Caco-2 (cell line): Measurements from ENCODE around the gene TNNT1. TPM values are rescaled to one million over a fixed set of nuclear protein-coding genes. Genes with fewer than 3 reads are reported as not detected.

Experiments
- BruUV-seq: library from RNA; stranded (reverse); fragments of 400-500 nt; replicated peaks from 2 replicates; lab custom pipeline; 2021; lab: Mats Ljungman, UMichigan
- CTCF ChIA-PET: fragments of 300-600 bp; sonication (Branson Sonifier 250); formaldehyde crosslinking; loops from one replicate; lab custom pipeline; 2022; ENCODE audit warnings: antibody characterized with exemption; lab: Charles Lee
- POLR2A ChIA-PET: fragments of 300-600 bp; sonication (Branson Sonifier 250); formaldehyde crosslinking; loops from one replicate; lab custom pipeline; 2022; ENCODE audit warnings: antibody characterized with exemption; lab: Charles Lee
- DNase-seq, 2 experiments: peaks; one replicate each; pipeline versions ENCODE4 v3.0.0 to v3.0.0-alpha.2; 2020 to 2022
- H3K27me3 ChIP-seq: replicated peaks from 2 replicates; pipeline ENCODE4 v1.6.0; 2011; ENCODE audit warnings: low read length; ENCODE audit not compliant: control insufficient read depth, insufficient read depth
- H3K36me3 ChIP-seq: 2 replicates; pipeline ENCODE4 v1.5.1; 2011; ENCODE audit warnings: low read length; ENCODE audit not compliant: control insufficient read depth, insufficient read depth
- H3K4me1 ChIP-seq: fragments of 250-450 bp; sonication (Bioruptor Pico); 2 replicates; pipeline ENCODE4 v1.5.1; 2020; ENCODE audit warnings: mild to moderate bottlenecking
- H3K4me3 ChIP-seq: 2 replicates; pipeline ENCODE4 v1.5.1; 2011; ENCODE audit warnings: low read depth, mild to moderate bottlenecking, control low read depth, low read length
- H3K9me3 ChIP-seq: fragments of 250-450 bp; sonication (Bioruptor Pico); 2 replicates; pipeline ENCODE4 v1.5.1; 2020; ENCODE audit warnings: mild to moderate bottlenecking, moderate library complexity
- H3K27ac Mint-ChIP-seq: one replicate; pipeline ENCODE4 v1.8.0; 2022; ENCODE audit warnings: mixed read lengths; ENCODE audit not compliant: unreplicated experiment
- H3K27me3 Mint-ChIP-seq: one replicate; pipeline ENCODE4 v1.8.0; 2022; ENCODE audit warnings: mixed read lengths; ENCODE audit not compliant: insufficient read depth, unreplicated experiment
- H3K36me3 Mint-ChIP-seq: one replicate; pipeline ENCODE4 v1.8.0; 2022; ENCODE audit warnings: mild to moderate bottlenecking, mixed read lengths; ENCODE audit not compliant: insufficient read depth, unreplicated experiment
- H3K4me1 Mint-ChIP-seq: one replicate; pipeline ENCODE4 v1.8.0; 2022; ENCODE audit warnings: low read depth, mixed read lengths; ENCODE audit not compliant: unreplicated experiment
- H3K4me3 Mint-ChIP-seq: one replicate; pipeline ENCODE4 v1.8.0; 2022; ENCODE audit warnings: mild to moderate bottlenecking, moderate library complexity, mixed read lengths; ENCODE audit not compliant: unreplicated experiment
- H3K9me3 Mint-ChIP-seq: one replicate; pipeline ENCODE4 v1.8.0; 2022; ENCODE audit warnings: mixed read lengths; ENCODE audit not compliant: unreplicated experiment
- CTCF ChIP-seq, 2 experiments: fragments of 200-600 bp in 1 of 2; IDR thresholded peaks; 1 replicate in 1 of 2; 2 replicates in 1 of 2; pipeline versions ENCODE4 v1.5.1 to v1.8.0; 2011 to 2022; ENCODE audit warnings: antibody characterized with exemption in 1 of 2, control low read depth in 1 of 2, inconsistent platforms in 1 of 2, low read depth in 1 of 2, low read length in 1 of 2, mild to moderate bottlenecking in 1 of 2, moderate library complexity in 1 of 2; ENCODE audit not compliant: insufficient read depth in 1 of 2, severe bottlenecking in 1 of 2, unreplicated experiment in 1 of 2
- intact Hi-C: fragments of 100-400 bp; cut with micrococcal nuclease; formaldehyde crosslinking; loops from one replicate; pipeline ENCODE4 v1.10.0; 2022; ENCODE audit not compliant: unreplicated experiment
- total RNA-seq: library from RNA; stranded (reverse); gene quantifications from 2 replicates; pipeline ENCODE4 v1.2.3, GENCODE V29; 2022

The TNNT1 gene
- total RNA-seq, 1 experiment from 2014 or later: 18.0 TPM

- Histone ChIP-seq H3K27me3 (no peaks in the 10 kb centered on the region), H3K4me3 (no peak overlapping the region), H3K9me3 (no peaks in the 10 kb centered on the region), H3K36me3 (peaks cover 5% of the 10 kb centered on the region), H3K4me1 (no peaks in the 10 kb centered on the region)
- H3K9me3 Mint-ChIP-seq: no peaks in the 10 kb centered on the region
- peaks cover 9% of the 10 kb centered on the region for H3K4me1 Mint-ChIP-seq
- TSS peak; percentile 82 for BruUV-seq
- H3K4me3 Mint-ChIP-seq: no peak overlapping the region
- H3K36me3 Mint-ChIP-seq: peaks cover 65% of the 10 kb centered on the region
- CTCF ChIA-PET: no interaction called here
- DNase-seq: no peak
- TF ChIP-seq CTCF (IDR thresholded peaks at IDR 0.05; ENCODE audit: insufficient read depth in 1 of 2, low read depth in 1 of 2, low read length in 1 of 2, severe bottlenecking in 1 of 2, unreplicated experiment in 1 of 2): no peak
- POLR2A ChIA-PET: no interaction called here
- intact Hi-C loops: no loop called here
- no peaks in the 10 kb centered on the region for H3K27me3 Mint-ChIP-seq
- H3K27ac Mint-ChIP-seq: peak overlapping the region; percentile 28
Measured at GRCh38 chr19:55091126-55091910, 57.7 kb downstream of the TNNT1 start.

GRCh38 chr19:55090564-55090963 lies 58.4 kb downstream of the TNNT1 start:
- peaks cover 5% of the 10 kb centered on the region for H3K36me3 ChIP-seq
- no peaks in the 10 kb centered on the region for H3K4me1 ChIP-seq
- H3K4me3 ChIP-seq: no peak overlapping the region
- Mint-ChIP-seq H3K27me3 (no peaks in the 10 kb centered on the region), H3K4me3 (no peak overlapping the region), H3K27ac (no peak overlapping the region), H3K36me3 (peaks cover 70% of the 10 kb centered on the region), H3K4me1 (peaks cover 9% of the 10 kb centered on the region), H3K9me3 (no peaks in the 10 kb centered on the region)
- no peaks in the 10 kb centered on the region for H3K27me3 ChIP-seq
- no TSS peak for BruUV-seq
- TF ChIP-seq CTCF (IDR thresholded peaks at IDR 0.05; ENCODE audit: insufficient read depth in 1 of 2, low read depth in 1 of 2, low read length in 1 of 2, severe bottlenecking in 1 of 2, unreplicated experiment in 1 of 2): no peak
- intact Hi-C loops: no loop called here
- ChIA-PET POLR2A (no interaction called here), CTCF (interaction anchor here (0.6 kb wide), 1 partner anchor 540 kb away, joined by 3 read pairs; no protein-coding TSS in a partner anchor)
- no peaks in the 10 kb centered on the region for H3K9me3 ChIP-seq
- no peak for DNase-seq

GRCh38 chr19:55089342-55089944 lies 59.6 kb downstream of the TNNT1 start:
- Histone ChIP-seq H3K4me3 (no peak overlapping the region), H3K4me1 (no peaks in the 10 kb centered on the region), H3K36me3 (peaks cover 5% of the 10 kb centered on the region), H3K27me3 (no peaks in the 10 kb centered on the region), H3K9me3 (no peaks in the 10 kb centered on the region)
- Mint-ChIP-seq H3K4me1 (peaks cover 9% of the 10 kb centered on the region), H3K9me3 (no peaks in the 10 kb centered on the region), H3K27me3 (no peaks in the 10 kb centered on the region), H3K36me3 (peaks cover 73% of the 10 kb centered on the region), H3K27ac (no peak overlapping the region), H3K4me3 (no peak overlapping the region)
- CTCF ChIA-PET: interaction anchor here (0.6 to 1.8 kb wide), 5 partner anchors 43 to 71 kb away, joined by 3 to 16 read pairs (median 4); no protein-coding TSS in a partner anchor
- no peak for DNase-seq
- POLR2A ChIA-PET: interaction anchor here (0.6 to 0.8 kb wide), 2 partner anchors 9 to 52 kb away, joined by 3 to 7 read pairs; no protein-coding TSS in a partner anchor
- BruUV-seq: no TSS peak
- no peak for TF ChIP-seq CTCF (IDR thresholded peaks at IDR 0.05; ENCODE audit: insufficient read depth in 1 of 2, low read depth in 1 of 2, low read length in 1 of 2, severe bottlenecking in 1 of 2, unreplicated experiment in 1 of 2)
- intact Hi-C loops: loop anchor here (2.0 kb wide), 1 partner anchor 43 kb away; no protein-coding TSS in a partner anchor
